ENCODE results near the gene CFAP70. TPM values are rescaled to one million over a fixed set of nuclear protein-coding genes. Genes with fewer than 3 reads are reported as not detected.
"Not testable (repeated sequence)": the region's sequence is repeated elsewhere in the genome, so short reads cannot be mapped to it uniquely, and the experiment has no call there.

The CFAP70 gene
- total RNA-seq, 1 donor = 1.1 TPM

DNA sequence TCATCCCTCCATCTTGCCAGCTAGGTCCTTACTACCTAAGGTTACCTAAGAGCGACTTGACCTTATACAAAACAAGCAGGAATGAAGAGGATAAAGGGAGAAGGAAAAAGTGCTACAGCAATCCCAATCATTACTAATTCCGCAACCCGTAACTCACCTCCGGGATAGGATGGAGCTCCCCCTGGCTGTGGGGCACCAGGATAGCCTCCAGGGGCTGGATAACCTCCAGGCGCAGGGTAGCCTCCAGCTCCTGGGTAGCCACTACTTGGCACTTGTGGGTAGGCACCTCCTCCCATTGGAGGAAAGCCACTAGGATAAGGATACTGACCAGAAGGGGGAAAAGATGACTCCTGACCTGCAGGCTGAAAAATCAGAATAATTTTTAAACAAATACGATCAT, 39.4 kb upstream of the CFAP70 start:
- Histone ChIP-seq H3K4me2 (ENCODE audit: insufficient read depth, low read length) (no peak overlapping the region), H4K20me1 (ENCODE audit: insufficient read depth, low read length) (peaks cover 46% of the 10 kb centered on the region), H3K36me3 (ENCODE audit: insufficient read depth, low read length) (peaks cover 44% of the 10 kb centered on the region), H3K27me3 (ENCODE audit: insufficient read depth, low read length) (no peaks in the 10 kb centered on the region), H3K4me3 (ENCODE audit: insufficient read depth, low read length) (no peak overlapping the region), H3K4me1 (ENCODE audit: insufficient read depth, low read length) (no peaks in the 10 kb centered on the region), H3K27ac (ENCODE audit: low read depth, low read length) (no peak overlapping the region), H3K9me3 (ENCODE audit: low read depth, low read length) (no peaks in the 10 kb centered on the region), H2AFZ (ENCODE audit: low read length) (no peak overlapping the region), H3K79me2 (ENCODE audit: insufficient read depth, low read length) (peaks cover 80% of the 10 kb centered on the region)
- DNase-seq (ENCODE audit: insufficient read length, low spot score, missing footprints) = no peak
- TF ChIP-seq, protein P1, sequence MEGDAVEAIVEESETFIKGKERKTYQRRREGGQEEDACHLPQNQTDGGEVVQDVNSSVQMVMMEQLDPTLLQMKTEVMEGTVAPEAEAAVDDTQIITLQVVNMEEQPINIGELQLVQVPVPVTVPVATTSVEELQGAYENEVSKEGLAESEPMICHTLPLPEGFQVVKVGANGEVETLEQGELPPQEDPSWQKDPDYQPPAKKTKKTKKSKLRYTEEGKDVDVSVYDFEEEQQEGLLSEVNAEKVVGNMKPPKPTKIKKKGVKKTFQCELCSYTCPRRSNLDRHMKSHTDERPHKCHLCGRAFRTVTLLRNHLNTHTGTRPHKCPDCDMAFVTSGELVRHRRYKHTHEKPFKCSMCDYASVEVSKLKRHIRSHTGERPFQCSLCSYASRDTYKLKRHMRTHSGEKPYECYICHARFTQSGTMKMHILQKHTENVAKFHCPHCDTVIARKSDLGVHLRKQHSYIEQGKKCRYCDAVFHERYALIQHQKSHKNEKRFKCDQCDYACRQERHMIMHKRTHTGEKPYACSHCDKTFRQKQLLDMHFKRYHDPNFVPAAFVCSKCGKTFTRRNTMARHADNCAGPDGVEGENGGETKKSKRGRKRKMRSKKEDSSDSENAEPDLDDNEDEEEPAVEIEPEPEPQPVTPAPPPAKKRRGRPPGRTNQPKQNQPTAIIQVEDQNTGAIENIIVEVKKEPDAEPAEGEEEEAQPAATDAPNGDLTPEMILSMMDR (IDR thresholded peaks at IDR 0.05; ENCODE audit: extremely low read depth, low read depth, low read length) = peak; percentile 25

DNA sequence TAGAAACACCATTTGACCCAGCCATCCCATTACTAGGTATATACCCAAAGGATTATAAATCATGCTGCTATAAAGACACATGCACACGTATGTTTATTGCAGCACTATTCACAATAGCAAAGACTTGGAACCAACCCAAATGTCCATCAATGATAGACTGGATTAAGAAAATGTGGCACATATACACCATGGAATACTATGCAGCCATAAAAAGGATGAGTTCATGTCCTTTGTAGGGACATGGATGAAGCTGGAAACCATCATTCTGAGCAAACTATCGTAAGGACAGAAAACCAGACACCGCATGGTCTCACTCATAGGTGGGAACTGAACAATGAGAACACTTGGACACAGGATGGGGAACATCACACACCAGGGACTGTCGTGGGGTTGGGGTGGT, 35.7 kb upstream of the CFAP70 start:
- H4K20me1 ChIP-seq (ENCODE audit: insufficient read depth, low read length) = peaks cover 28% of the 10 kb centered on the region
- not testable (repeated sequence) for H3K9me3 ChIP-seq (ENCODE audit: low read depth, low read length); H3K4me2 ChIP-seq (ENCODE audit: insufficient read depth, low read length); H3K27ac ChIP-seq (ENCODE audit: low read depth, low read length); H3K27me3 ChIP-seq (ENCODE audit: insufficient read depth, low read length); H3K4me3 ChIP-seq (ENCODE audit: insufficient read depth, low read length); DNase-seq (ENCODE audit: insufficient read length, low spot score, missing footprints); H3K4me1 ChIP-seq (ENCODE audit: insufficient read depth, low read length); H2AFZ ChIP-seq (ENCODE audit: low read length)
- H3K79me2 ChIP-seq (ENCODE audit: insufficient read depth, low read length) = peaks cover 66% of the 10 kb centered on the region
- H3K36me3 ChIP-seq (ENCODE audit: insufficient read depth, low read length) = peaks cover 50% of the 10 kb centered on the region

DNA sequence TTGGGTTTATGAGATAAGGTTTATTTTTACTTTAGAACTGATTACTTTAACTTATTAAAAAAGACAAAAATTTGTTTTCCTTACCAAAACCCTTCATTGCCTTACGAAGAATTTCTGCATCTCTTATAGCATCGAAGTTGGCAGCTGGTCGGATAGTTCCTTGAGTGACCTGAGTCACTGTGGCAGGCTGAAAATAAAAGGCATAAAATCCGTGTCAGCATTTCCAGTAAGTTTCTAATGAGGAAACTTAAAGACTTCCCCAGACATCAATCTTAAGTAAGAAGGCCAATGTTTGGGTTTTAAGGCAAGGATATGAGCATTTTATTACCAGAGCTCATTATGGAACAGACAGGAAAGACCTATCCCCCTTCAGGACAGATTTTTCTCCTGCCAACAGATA, 29.6 kb upstream of the CFAP70 start:
- Histone ChIP-seq H3K4me1 (ENCODE audit: insufficient read depth, low read length) (no peaks in the 10 kb centered on the region), H3K36me3 (ENCODE audit: insufficient read depth, low read length) (peaks cover 56% of the 10 kb centered on the region), H3K27me3 (ENCODE audit: insufficient read depth, low read length) (no peaks in the 10 kb centered on the region), H3K9me3 (ENCODE audit: low read depth, low read length) (no peaks in the 10 kb centered on the region), H3K4me3 (ENCODE audit: insufficient read depth, low read length) (no peak overlapping the region), H4K20me1 (ENCODE audit: insufficient read depth, low read length) (peaks cover 10% of the 10 kb centered on the region), H2AFZ (ENCODE audit: low read length) (no peak overlapping the region), H3K79me2 (ENCODE audit: insufficient read depth, low read length) (peaks cover 31% of the 10 kb centered on the region), H3K4me2 (ENCODE audit: insufficient read depth, low read length) (no peak overlapping the region), H3K27ac (ENCODE audit: low read depth, low read length) (no peak overlapping the region)
- DNase-seq (ENCODE audit: insufficient read length, low spot score, missing footprints) = no peak
- TF ChIP-seq, protein P1 (IDR thresholded peaks at IDR 0.05; ENCODE audit: extremely low read depth, low read depth, low read length) = no peak

DNA sequence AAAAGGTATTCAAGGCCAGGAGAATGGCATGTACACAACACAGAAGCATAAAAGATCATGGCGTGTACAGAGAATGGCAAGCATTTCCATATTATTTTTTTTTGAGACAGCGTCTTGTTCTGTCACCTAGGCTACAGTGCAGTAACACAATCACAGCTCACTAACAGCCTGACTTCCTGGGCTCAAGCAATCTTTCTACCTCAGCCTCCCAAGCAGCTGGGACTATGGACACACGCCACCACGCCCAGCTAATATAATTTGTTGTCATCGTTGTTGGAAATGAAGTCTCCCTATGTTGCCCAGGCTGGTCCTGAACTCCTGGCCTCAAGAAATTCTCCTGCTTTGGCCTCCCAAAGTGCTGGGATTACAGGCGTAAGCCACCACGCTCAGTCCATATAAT, 27.9 kb upstream of the CFAP70 start:
- Histone ChIP-seq H3K4me3 (ENCODE audit: insufficient read depth, low read length) (no peak overlapping the region), H3K79me2 (ENCODE audit: insufficient read depth, low read length) (peaks cover 26% of the 10 kb centered on the region), H3K27ac (ENCODE audit: low read depth, low read length) (no peak overlapping the region), H3K9me3 (ENCODE audit: low read depth, low read length) (no peaks in the 10 kb centered on the region), H3K4me2 (ENCODE audit: insufficient read depth, low read length) (no peak overlapping the region), H3K36me3 (ENCODE audit: insufficient read depth, low read length) (peaks cover 69% of the 10 kb centered on the region), H3K4me1 (ENCODE audit: insufficient read depth, low read length) (no peaks in the 10 kb centered on the region), H4K20me1 (ENCODE audit: insufficient read depth, low read length) (peaks cover 9% of the 10 kb centered on the region), H2AFZ (ENCODE audit: low read length) (no peak overlapping the region), H3K27me3 (ENCODE audit: insufficient read depth, low read length) (no peaks in the 10 kb centered on the region)
- no peak for DNase-seq (ENCODE audit: insufficient read length, low spot score, missing footprints)
- TF ChIP-seq, protein P1 (IDR thresholded peaks at IDR 0.05; ENCODE audit: extremely low read depth, low read depth, low read length) = no peak
